CD4-positive, alpha-beta memory T cell (primary cell): ENCODE data around the gene PDZD4. TPM values are rescaled to one million over a fixed set of nuclear protein-coding genes. Genes with fewer than 3 reads are reported as not detected.

Experiments
- CTCF ChIA-PET: fragments of 350-600 bp; sonication (Branson Sonifier 250); formaldehyde crosslinking; loops from one replicate; lab custom pipeline; 2021; ENCODE audit warnings: inconsistent platforms; ENCODE audit not compliant: partially characterized antibody; lab: Charles Lee
- POLR2A ChIA-PET: fragments of 350-600 bp; sonication (Branson Sonifier 250); formaldehyde crosslinking; loops from one replicate; lab custom pipeline; 2021; ENCODE audit not compliant: partially characterized antibody; lab: Charles Lee
- DNase-seq, 5 donors: peaks; one replicate each; pipeline versions ENCODE4 v3.0.0 to v3.0.0-alpha.2; 2020 to 2022; ENCODE audit warnings: mixed read lengths in 1 of 5
- H3K27ac ChIP-seq: one replicate; pipeline ENCODE4 v1.7.0; 2013; ENCODE audit warnings: low read depth, low read length
- H3K27me3 ChIP-seq: 2 replicates; pipeline ENCODE4 v1.7.0; 2013; ENCODE audit warnings: mild to moderate bottlenecking, low read length, moderate library complexity; ENCODE audit not compliant: insufficient read depth
- H3K36me3 ChIP-seq: 2 replicates; pipeline ENCODE4 v1.7.0; 2013; ENCODE audit warnings: mild to moderate bottlenecking, low read length, moderate library complexity; ENCODE audit not compliant: insufficient read depth
- H3K4me1 ChIP-seq: 2 replicates; pipeline ENCODE4 v1.7.0; 2013; ENCODE audit warnings: mild to moderate bottlenecking, low read length, moderate library complexity; ENCODE audit not compliant: insufficient read depth
- H3K4me3 ChIP-seq, 2 donors: one replicate each; pipeline ENCODE4 v1.7.0; 2013; ENCODE audit warnings: low read length in 2 of 2, mild to moderate bottlenecking in 1 of 2
- H3K9me3 ChIP-seq, 2 donors: one replicate each; pipeline ENCODE4 v1.7.0; 2013; ENCODE audit warnings: low read length in 2 of 2, control low read depth in 1 of 2; ENCODE audit not compliant: control insufficient read depth in 1 of 2
- H3K27ac Mint-ChIP-seq, 7 donors: one replicate each; pipeline ENCODE4 v1.8.0; 2020 to 2021; ENCODE audit warnings: mixed read lengths in 7 of 7, mild to moderate bottlenecking in 6 of 7, inconsistent platforms in 3 of 7, moderate library complexity in 3 of 7
- H3K27me3 Mint-ChIP-seq, 2 donors: one replicate each; pipeline ENCODE4 v1.8.0; 2020 to 2021; ENCODE audit warnings: mixed read lengths in 2 of 2
- H3K36me3 Mint-ChIP-seq, 2 donors: one replicate each; pipeline ENCODE4 v1.8.0; 2020 to 2021; ENCODE audit warnings: mixed read lengths in 2 of 2, inconsistent platforms in 1 of 2, mild to moderate bottlenecking in 1 of 2
- H3K4me1 Mint-ChIP-seq, 4 donors: one replicate each; pipeline ENCODE4 v1.8.0; 2020 to 2021; ENCODE audit warnings: mixed read lengths in 4 of 4, mild to moderate bottlenecking in 1 of 4
- H3K4me3 Mint-ChIP-seq, 8 donors: one replicate each; pipeline ENCODE4 v1.8.0; 2020 to 2021; ENCODE audit warnings: mixed read lengths in 8 of 8, mild to moderate bottlenecking in 7 of 8, moderate library complexity in 6 of 8, inconsistent platforms in 3 of 8
- H3K9me3 Mint-ChIP-seq, 8 donors: one replicate each; pipeline ENCODE4 v1.8.0; 2020 to 2021; ENCODE audit warnings: mixed read lengths in 8 of 8, mild to moderate bottlenecking in 5 of 8, inconsistent platforms in 3 of 8, moderate library complexity in 1 of 8
- intact Hi-C: fragments of 100-400 bp; cut with micrococcal nuclease; formaldehyde crosslinking; loops from one replicate; pipeline ENCODE4 v1.15.1; 2023
- polyA plus RNA-seq, 2 donors: library from polyadenylated mRNA; unstranded; fragments of 300-500 nt; fragmentation: Illumina TruSeq; gene quantifications; one replicate each; pipeline ENCODE4 v1.2.3, GENCODE V29; 2021
- total RNA-seq, 2 experiments: library from RNA; stranded (reverse); gene quantifications; one replicate each; pipeline ENCODE4 v1.2.3, GENCODE V29; 2021

PDZD4 gene
- total and polyA plus RNA-seq, 4 experiments from 2014 or later = 0.47 to 5.0 (median 3.5) TPM

- H3K27ac Mint-ChIP-seq = no peak overlapping the region
- peaks cover 53% of the 10 kb centered on the region for H3K4me1 ChIP-seq
- no peak overlapping the region for H3K27ac ChIP-seq
- H3K4me1 Mint-ChIP-seq = peaks cover 33 to 69% (median 52%) of the 10 kb centered on the region in 4 donors
- ChIA-PET CTCF (no interaction called here), POLR2A (no interaction called here)
- H3K27me3 ChIP-seq = no peaks in the 10 kb centered on the region
- no peak overlapping the region for H3K4me3 ChIP-seq
- intact Hi-C loops = loop anchor here (10.0 kb wide), 1 partner anchor 60 kb away; the partner anchor contains the start of gene L1CAM
- H3K36me3 ChIP-seq = no peaks in the 10 kb centered on the region
- no peaks in the 10 kb centered on the region for H3K27me3 Mint-ChIP-seq
- no peak for DNase-seq
- H3K4me3 Mint-ChIP-seq = peak overlapping the region in 1 of 8 donors; percentile 24
- no peaks in the 10 kb centered on the region for H3K36me3 Mint-ChIP-seq
- H3K9me3 ChIP-seq = no peaks in the 10 kb centered on the region
- H3K9me3 Mint-ChIP-seq = no peaks in the 10 kb centered on the region
Measured at GRCh38 chrX:153825042-153825441, 5.3 kb downstream of the PDZD4 start.

- ChIA-PET CTCF (no interaction called here), POLR2A (no interaction called here)
- Histone ChIP-seq H3K9me3 (no peaks in the 10 kb centered on the region), H3K27ac (no peak overlapping the region), H3K4me1 (peaks cover 60% of the 10 kb centered on the region), H3K27me3 (no peaks in the 10 kb centered on the region), H3K4me3 (no peak overlapping the region), H3K36me3 (no peaks in the 10 kb centered on the region)
- Mint-ChIP-seq H3K36me3 (no peaks in the 10 kb centered on the region), H3K27ac (peak overlapping the region in 1 of 7 donors; percentile 21), H3K27me3 (no peaks in the 10 kb centered on the region), H3K9me3 (no peaks in the 10 kb centered on the region), H3K4me1 (peaks cover 36 to 74% (median 55%) of the 10 kb centered on the region in 4 donors), H3K4me3 (no peak overlapping the region)
- no peak for DNase-seq
- intact Hi-C loops = loop anchor here (10.0 kb wide), 1 partner anchor 60 kb away; the partner anchor contains the start of gene L1CAM
Measured at GRCh38 chrX:153824348-153824747, 6.0 kb downstream of the PDZD4 start.

- peak overlapping the region in 6 of 7 donors; percentile 48 to 90 (median 74) for H3K27ac Mint-ChIP-seq
- H3K4me1 ChIP-seq = peaks cover 62% of the 10 kb centered on the region
- H3K27me3 ChIP-seq = no peaks in the 10 kb centered on the region
- no peaks in the 10 kb centered on the region for H3K36me3 ChIP-seq
- H3K9me3 Mint-ChIP-seq = peaks cover 0 to 2% (median 0%) of the 10 kb centered on the region in 8 donors
- no peak overlapping the region for H3K4me3 ChIP-seq
- H3K36me3 Mint-ChIP-seq = no peaks in the 10 kb centered on the region
- intact Hi-C loops = loop anchor here (10.0 kb wide), 1 partner anchor 64 kb away; the partner anchor contains the start of gene L1CAM
- no peak overlapping the region for H3K27ac ChIP-seq
- H3K27me3 Mint-ChIP-seq = no peaks in the 10 kb centered on the region
- H3K4me3 Mint-ChIP-seq = peak overlapping the region in 7 of 8 donors; percentile 20 to 89 (median 52)
- H3K4me1 Mint-ChIP-seq = peaks cover 31 to 69% (median 51%) of the 10 kb centered on the region in 4 donors
- ChIA-PET POLR2A (no interaction called here), CTCF (no interaction called here)
- no peak for DNase-seq
- H3K9me3 ChIP-seq = no peaks in the 10 kb centered on the region
Measured at GRCh38 chrX:153821066-153821465, 9.3 kb downstream of the PDZD4 start.

GRCh38 chrX:153820601-153821000 lies 9.7 kb downstream of the PDZD4 start:
- Mint-ChIP-seq H3K9me3 (peaks cover 0 to 2% (median 0%) of the 10 kb centered on the region in 8 donors), H3K27me3 (no peaks in the 10 kb centered on the region), H3K36me3 (no peaks in the 10 kb centered on the region), H3K27ac (peak overlapping the region in 3 of 7 donors; percentile 46 to 48 (median 47)), H3K4me1 (peaks cover 31 to 67% (median 50%) of the 10 kb centered on the region in 4 donors), H3K4me3 (peak overlapping the region in 7 of 8 donors; percentile 4 to 89 (median 47))
- H3K4me1 ChIP-seq = peaks cover 62% of the 10 kb centered on the region
- ChIA-PET CTCF (interaction anchor here (1.3 kb wide), 1 partner anchor 105 kb away, joined by 3 read pairs; the partner anchor contains the start of gene ARHGAP4), POLR2A (interaction anchor here (1.6 kb wide), 1 partner anchor 86 kb away, joined by 3 read pairs; no protein-coding TSS in a partner anchor)
- H3K27ac ChIP-seq = no peak overlapping the region
- H3K36me3 ChIP-seq = no peaks in the 10 kb centered on the region
- no peak for DNase-seq
- H3K4me3 ChIP-seq = no peak overlapping the region
- H3K27me3 ChIP-seq = no peaks in the 10 kb centered on the region
- no peaks in the 10 kb centered on the region for H3K9me3 ChIP-seq
- intact Hi-C loops = loop anchor here (10.0 kb wide), 1 partner anchor 64 kb away; the partner anchor contains the start of gene L1CAM

- Mint-ChIP-seq H3K4me1 (peaks cover 37 to 67% (median 52%) of the 10 kb centered on the region in 4 donors), H3K4me3 (peak overlapping the region; percentile 41 to 67 (median 54)), H3K9me3 (peaks cover 0 to 2% (median 0%) of the 10 kb centered on the region in 8 donors), H3K27me3 (no peaks in the 10 kb centered on the region), H3K36me3 (no peaks in the 10 kb centered on the region), H3K27ac (peak overlapping the region in 2 of 7 donors; percentile 48 to 68)
- Histone ChIP-seq H3K27me3 (no peaks in the 10 kb centered on the region), H3K36me3 (no peaks in the 10 kb centered on the region), H3K4me3 (no peak overlapping the region), H3K9me3 (no peaks in the 10 kb centered on the region), H3K27ac (no peak overlapping the region), H3K4me1 (peaks cover 62% of the 10 kb centered on the region)
- intact Hi-C loops = loop anchor here (5.0 to 10.0 kb wide), 2 partner anchors 65 to 83 kb away; partner anchors contain the start of genes AVPR2 and L1CAM
- ChIA-PET POLR2A (interaction anchor here (0.5 to 2.9 kb wide), 4 partner anchors 25 to 130 kb away, joined by 3 to 10 read pairs (median 4); partner anchors contain the start of genes ARHGAP4, IDH3G and SSR4), CTCF (interaction anchor here (1.2 to 1.3 kb wide), 3 partner anchors 106 to 131 kb away, joined by 3 read pairs; partner anchors contain the start of gene ARHGAP4)
- no peak for DNase-seq
Measured at GRCh38 chrX:153819384-153820040, 10.8 kb downstream of the PDZD4 start.

- Mint-ChIP-seq H3K9me3 (peaks cover 0 to 2% (median 0%) of the 10 kb centered on the region in 8 donors), H3K36me3 (no peaks in the 10 kb centered on the region), H3K4me1 (peaks cover 33 to 62% (median 47%) of the 10 kb centered on the region in 4 donors), H3K27me3 (no peaks in the 10 kb centered on the region), H3K4me3 (peak overlapping the region; percentile 43 to 74 (median 56)), H3K27ac (no peak overlapping the region)
- Histone ChIP-seq H3K36me3 (no peaks in the 10 kb centered on the region), H3K4me1 (peaks cover 59% of the 10 kb centered on the region), H3K4me3 (no peak overlapping the region), H3K9me3 (no peaks in the 10 kb centered on the region), H3K27me3 (no peaks in the 10 kb centered on the region), H3K27ac (no peak overlapping the region)
- DNase-seq = peak; percentile 45 to 53 (median 49)
- ChIA-PET POLR2A (interaction anchor here (0.5 to 2.9 kb wide), 4 partner anchors 24 to 131 kb away, joined by 3 to 10 read pairs (median 4); partner anchors contain the start of genes ARHGAP4, IDH3G and SSR4), CTCF (interaction anchor here (1.2 to 1.3 kb wide), 3 partner anchors 107 to 132 kb away, joined by 3 read pairs; partner anchors contain the start of gene ARHGAP4)
- intact Hi-C loops = loop anchor here (5.0 kb wide), 1 partner anchor 84 kb away; the partner anchor contains the start of gene AVPR2
Measured at GRCh38 chrX:153818571-153819383, 11.6 kb downstream of the PDZD4 start.
